ENCODE results near the gene TAL1.
"Not testable (repeated sequence)": the region's sequence is repeated elsewhere in the genome, so short reads cannot be mapped to it uniquely, and the experiment has no call there.

DNA sequence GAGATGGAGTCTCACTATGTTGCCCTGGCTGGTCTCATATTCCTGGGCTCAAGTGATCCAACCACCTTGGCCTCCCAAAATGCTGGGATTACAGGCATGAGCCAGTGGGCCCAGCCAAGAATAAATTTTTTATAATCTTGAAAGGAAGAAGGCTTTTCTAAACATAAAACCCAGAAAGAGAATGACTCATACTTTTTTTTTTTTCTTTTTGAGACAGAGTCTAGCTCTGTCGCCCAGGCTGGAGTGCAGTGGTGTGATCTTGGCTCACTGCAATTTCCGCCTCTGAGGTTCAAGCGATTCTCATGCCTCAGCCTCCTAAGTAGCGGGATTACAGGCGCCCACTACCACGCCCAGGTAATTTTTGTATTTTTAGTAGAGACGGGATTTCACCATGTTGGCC, 43.8 kb upstream of the TAL1 start:
- not testable (repeated sequence) for TF ChIP-seq POLR2A, POLR2AphosphoS5 (IDR thresholded peaks at IDR 0.05)
- TF ChIP-seq, protein P1, sequence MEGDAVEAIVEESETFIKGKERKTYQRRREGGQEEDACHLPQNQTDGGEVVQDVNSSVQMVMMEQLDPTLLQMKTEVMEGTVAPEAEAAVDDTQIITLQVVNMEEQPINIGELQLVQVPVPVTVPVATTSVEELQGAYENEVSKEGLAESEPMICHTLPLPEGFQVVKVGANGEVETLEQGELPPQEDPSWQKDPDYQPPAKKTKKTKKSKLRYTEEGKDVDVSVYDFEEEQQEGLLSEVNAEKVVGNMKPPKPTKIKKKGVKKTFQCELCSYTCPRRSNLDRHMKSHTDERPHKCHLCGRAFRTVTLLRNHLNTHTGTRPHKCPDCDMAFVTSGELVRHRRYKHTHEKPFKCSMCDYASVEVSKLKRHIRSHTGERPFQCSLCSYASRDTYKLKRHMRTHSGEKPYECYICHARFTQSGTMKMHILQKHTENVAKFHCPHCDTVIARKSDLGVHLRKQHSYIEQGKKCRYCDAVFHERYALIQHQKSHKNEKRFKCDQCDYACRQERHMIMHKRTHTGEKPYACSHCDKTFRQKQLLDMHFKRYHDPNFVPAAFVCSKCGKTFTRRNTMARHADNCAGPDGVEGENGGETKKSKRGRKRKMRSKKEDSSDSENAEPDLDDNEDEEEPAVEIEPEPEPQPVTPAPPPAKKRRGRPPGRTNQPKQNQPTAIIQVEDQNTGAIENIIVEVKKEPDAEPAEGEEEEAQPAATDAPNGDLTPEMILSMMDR (IDR thresholded peaks at IDR 0.05) = not testable (repeated sequence)

Measured in gastroesophageal sphincter (tissue), 3 donors.